Spleen (tissue), 7 donors: ENCODE results near the gene ADIPOR2.

Source experiments
- CTCF ChIP-seq, 11 experiments: fragments of 200-600 bp in 7 of 11; fragments of 450-650 bp in 4 of 11; sonication (generic) in 4 of 11; IDR thresholded peaks in 8 of 11; conservative IDR thresholded peaks in 3 of 11; 1 replicate in 7 of 11; 2 replicates in 4 of 11; pipeline versions ENCODE4 v1.4.0 to v1.8.0; 2016 to 2021; ENCODE audit warnings: antibody characterized with exemption in 11 of 11, inconsistent platforms in 4 of 11, mild to moderate bottlenecking in 1 of 11
- POLR2A ChIP-seq, 3 donors: fragments of 450-650 bp; IDR thresholded peaks; one replicate each; pipeline ENCODE4 v1.5.1; 2017; ENCODE audit warnings: antibody characterized with exemption in 3 of 3, mild to moderate bottlenecking in 1 of 3
- POLR2AphosphoS5 ChIP-seq, 3 donors: sonication (generic); formaldehyde crosslinking; IDR thresholded peaks; one replicate each; pipeline ENCODE4 v1.5.1; 2017; ENCODE audit warnings: antibody characterized with exemption in 3 of 3
- donor health status: DM: no; HTN: no; CAD: no; lungs with moderate emphysema.
- donor health status: DM: no; HTN: no; CAD: no.
- donor health status: DM: no; HTN: no; CAD: no.

- TF ChIP-seq POLR2A (IDR thresholded peaks at IDR 0.05) (no peak), CTCF (IDR thresholded peaks at IDR 0.05 in 8 of 11, conservative IDR thresholded peaks at IDR 0.05 in 3 of 11) (no peak), POLR2AphosphoS5 (IDR thresholded peaks at IDR 0.05) (no peak)
Measured at GRCh38 chr12:1809591-1810190, 118.8 kb downstream of the ADIPOR2 start.
